ENCODE data around the gene SFXN4. TPM values are rescaled to one million over a fixed set of nuclear protein-coding genes. Genes with fewer than 3 reads are reported as not detected.

The SFXN4 gene
- total RNA-seq, 2 experiments from 2014 or later: 27.8 to 46.4 TPM

- H3K4me2 ChIP-seq (ENCODE audit: low read length): peak overlapping the region; percentile 97
- no peak for TF ChIP-seq EZH2phosphoT487 (IDR thresholded peaks at IDR 0.05; ENCODE audit: borderline replicate concordance, low read depth, low read length)
- TF ChIP-seq CTCF (conservative IDR thresholded peaks at IDR 0.05; ENCODE audit: low read length): no peak
- peak overlapping the region; percentile 75 for H3K4me3 ChIP-seq (ENCODE audit: low read depth, low read length, poor library complexity, severe bottlenecking)
- no peaks in the 10 kb centered on the region for H3K9me2 ChIP-seq (ENCODE audit: insufficient read depth, low read length)
- CTCF ChIA-PET (ENCODE audit: unreplicated experiment): interaction anchor here (0.6 kb wide), 1 partner anchor 57 kb away, joined by 3 read pairs; no protein-coding TSS in a partner anchor
- H3K9me3 ChIP-seq (ENCODE audit: low read length): no peaks in the 10 kb centered on the region
- H3K36me3 ChIP-seq (ENCODE audit: insufficient read depth, low read length): no peaks in the 10 kb centered on the region
- H2AFZ ChIP-seq (ENCODE audit: low read length): peak overlapping the region; percentile 39; the same call in 1 of the 2 replicates
- POLR2A ChIA-PET: interaction anchor here (0.7 to 2.5 kb wide), 8 partner anchors 11 to 280 kb away, joined by 3 to 13 read pairs (median 4); no protein-coding TSS in a partner anchor
- H3K4me1 ChIP-seq (ENCODE audit: insufficient read depth, low read length, poor library complexity, severe bottlenecking): peaks cover 28% of the 10 kb centered on the region
- H3K27ac ChIP-seq (ENCODE audit: low read depth, low read length, poor library complexity, severe bottlenecking): no peak overlapping the region
- H3K79me2 ChIP-seq (ENCODE audit: insufficient read depth, low read depth, low read length): no peaks in the 10 kb centered on the region
- BruUV-seq (replicated peaks): no TSS peak
- intact Hi-C loops (cut with micrococcal nuclease; ENCODE audit: unreplicated experiment): loop anchor here (1.0 to 5.0 kb wide), 3 partner anchors 159 to 389 kb away; partner anchors contain the start of gene TIAL1
- no peaks in the 10 kb centered on the region for H4K20me1 ChIP-seq (ENCODE audit: insufficient read depth, low read length)
- DNase-seq (ENCODE audit: low spot score): peak; percentile 51
Observed at GRCh38 chr10:119207713-119208552, 42.4 kb upstream of the SFXN4 start.

GRCh38 chr10:119207366-119207666 is 41.8 kb upstream of the SFXN4 start, which contains the start of gene GRK5:
Gene GRK5 (plus strand): TSS chr10:119207571. CDS start chr10:119207918, 347 bp downstream.
- Histone ChIP-seq H3K9me3 (ENCODE audit: low read length) (no peaks in the 10 kb centered on the region), H3K27ac (ENCODE audit: low read depth, low read length, poor library complexity, severe bottlenecking) (peak within 1 kb of the TSS; percentile 69), H2AFZ (ENCODE audit: low read length) (peak within 1 kb of the TSS; percentile 76), H4K20me1 (ENCODE audit: insufficient read depth, low read length) (no peaks in the 10 kb centered on the region), H3K9me2 (ENCODE audit: insufficient read depth, low read length) (no peaks in the 10 kb centered on the region), H3K4me1 (ENCODE audit: insufficient read depth, low read length, poor library complexity, severe bottlenecking) (peaks cover 28% of the 10 kb centered on the region), H3K4me3 (ENCODE audit: low read depth, low read length, poor library complexity, severe bottlenecking) (peak within 1 kb of the TSS; percentile 75), H3K4me2 (ENCODE audit: low read length) (peak within 1 kb of the TSS; percentile 97), H3K79me2 (ENCODE audit: insufficient read depth, low read depth, low read length) (no peaks in the 10 kb centered on the region), H3K36me3 (ENCODE audit: insufficient read depth, low read length) (no peaks in the 10 kb centered on the region)
- BruUV-seq (replicated peaks): no TSS peak
- intact Hi-C loops (cut with micrococcal nuclease; ENCODE audit: unreplicated experiment): loop anchor here (1.0 to 5.0 kb wide), 3 partner anchors 160 to 389 kb away; partner anchors contain the start of gene TIAL1
- peak; percentile 98 for DNase-seq (ENCODE audit: low spot score)
- TF ChIP-seq CTCF (conservative IDR thresholded peaks at IDR 0.05; ENCODE audit: low read length): no peak
- TF ChIP-seq EZH2phosphoT487 (IDR thresholded peaks at IDR 0.05; ENCODE audit: borderline replicate concordance, low read depth, low read length): no peak
- ChIA-PET CTCF (ENCODE audit: unreplicated experiment) (interaction anchor here (0.9 to 1.1 kb wide), 3 partner anchors 77 to 271 kb away, joined by 3 to 5 read pairs (median 4); no protein-coding TSS in a partner anchor), POLR2A (interaction anchor here (0.6 to 2.5 kb wide), 10 partner anchors 98 to 335 kb away, joined by 3 to 13 read pairs (median 3); partner anchors contain the start of gene RGS10)

Measured in OCI-LY7 (cell line).